Gastroesophageal sphincter (tissue), 4 donors: Measurements from ENCODE around the gene CYTIP. TPM values are rescaled to one million over a fixed set of nuclear protein-coding genes. Genes with fewer than 3 reads are reported as not detected.
A peak's percentile ranks its signal among the peaks of the same experiment; 100 is the strongest.

Experiments
- ATAC-seq: fragments of 150-250 bp; one replicate; pipeline ENCODE4 v1.9.1; 2016; ENCODE audit warnings: mild to moderate bottlenecking, moderate library complexity
- H3K27ac ChIP-seq, 4 donors: fragments of 200-600 bp; sonication (generic) in 3 of 4; 1 replicate in 3 of 4; 2 replicates in 1 of 4; pipeline ENCODE4 v1.5.1; 2016 to 2019
- H3K27me3 ChIP-seq: fragments of 200-600 bp; sonication (generic); one replicate; pipeline ENCODE4 v1.5.1; 2019
- H3K36me3 ChIP-seq, 2 donors: fragments of 200-600 bp; sonication (generic); one replicate each; pipeline ENCODE4 v1.5.1; 2019; ENCODE audit warnings: control low read depth in 1 of 2
- H3K4me1 ChIP-seq, 3 donors: fragments of 200-600 bp; sonication (generic); 1 replicate in 2 of 3; 2 replicates in 1 of 3; pipeline ENCODE4 v1.5.1; 2016 to 2019; ENCODE audit warnings: control low read depth in 2 of 3
- H3K4me3 ChIP-seq, 2 donors: fragments of 200-600 bp; sonication (generic); one replicate each; pipeline ENCODE4 v1.5.1; 2019; ENCODE audit warnings: mild to moderate bottlenecking in 1 of 2, moderate library complexity in 1 of 2
- H3K9me3 ChIP-seq, 3 donors: fragments of 200-600 bp; sonication (generic); one replicate each; pipeline ENCODE4 v1.5.1; 2017 to 2019; ENCODE audit warnings: control low read depth in 2 of 3
- CTCF ChIP-seq, 4 experiments: fragments of 200-600 bp in 2 of 4; fragments of 450-650 bp in 2 of 4; sonication (generic) in 1 of 4; IDR thresholded peaks; one replicate each; pipeline ENCODE4 v1.5.1; 2017 to 2019; ENCODE audit warnings: antibody characterized with exemption in 4 of 4, mild to moderate bottlenecking in 2 of 4, moderate library complexity in 2 of 4
- EP300 ChIP-seq: sonication (generic); formaldehyde crosslinking; IDR thresholded peaks from one replicate; pipeline ENCODE4 v1.6.1; 2017; ENCODE audit warnings: antibody characterized with exemption, mild to moderate bottlenecking
- POLR2A ChIP-seq, 2 donors: fragments of 450-650 bp; IDR thresholded peaks; one replicate each; pipeline ENCODE4 v1.6.1; 2017; ENCODE audit warnings: antibody characterized with exemption in 2 of 2, mild to moderate bottlenecking in 2 of 2, moderate library complexity in 1 of 2
- POLR2AphosphoS5 ChIP-seq: sonication (generic); formaldehyde crosslinking; IDR thresholded peaks from one replicate; pipeline ENCODE4 v1.6.1; 2017; ENCODE audit warnings: antibody characterized with exemption
- WGBS, 2 donors: methylation state at CpG; one replicate each; pipeline ENCODE4 v1.1.5; 2018; ENCODE audit warnings: low coverage in 1 of 2; 5-methylcytosine and 5-hydroxymethylcytosine counted together
- total RNA-seq, 4 donors: library from RNA; depleted of rRNA; stranded (reverse); fragments of >200 nt; gene quantifications; one replicate each; pipeline ENCODE4 v1.1.0, GENCODE V29; 2016

Gene CYTIP
- total RNA-seq, 4 donors from 2014 or later, result 1.6 to 10.6 (median 3.2) TPM

GRCh38 chr2:157424374-157424773 lies 19.5 kb downstream of the CYTIP start:
- TF ChIP-seq EP300, result no peak
- TF ChIP-seq CTCF (IDR thresholded peaks at IDR 0.05), result no peak
- TF ChIP-seq POLR2AphosphoS5, result no peak
- TF ChIP-seq POLR2A (IDR thresholded peaks at IDR 0.05), result no peak
- Histone ChIP-seq H3K4me3 (no peak overlapping the region), H3K36me3 (no peaks in the 10 kb centered on the region), H3K9me3 (peaks cover 0 to 19% (median 0%) of the 10 kb centered on the region in 3 donors), H3K4me1 (no peaks in the 10 kb centered on the region), H3K27me3 (no peaks in the 10 kb centered on the region), H3K27ac (no peak overlapping the region)
- WGBS, 2 donors, result 50 to 93% methylated on average over 1 of the region's 1 CpG
- ATAC-seq, result no peak

- Histone ChIP-seq H3K9me3 (peaks cover 0 to 19% (median 0%) of the 10 kb centered on the region in 3 donors), H3K27ac (no peak overlapping the region), H3K27me3 (no peaks in the 10 kb centered on the region), H3K4me3 (no peak overlapping the region), H3K36me3 (no peaks in the 10 kb centered on the region), H3K4me1 (no peaks in the 10 kb centered on the region)
- TF ChIP-seq POLR2AphosphoS5 (no peak), POLR2A (IDR thresholded peaks at IDR 0.05) (no peak), CTCF (IDR thresholded peaks at IDR 0.05) (no peak), EP300 (no peak)
- ATAC-seq, result no peak
- WGBS, 2 donors, result 78 to 100% methylated on average over 2 to 3 of the region's 3 CpGs
Observed at GRCh38 chr2:157421964-157422363, 21.9 kb downstream of the CYTIP start.

GRCh38 chr2:157421331-157421944 lies 22.5 kb downstream of the CYTIP start:
- Histone ChIP-seq H3K4me1 (no peaks in the 10 kb centered on the region), H3K27me3 (no peaks in the 10 kb centered on the region), H3K27ac (no peak overlapping the region), H3K36me3 (no peaks in the 10 kb centered on the region), H3K4me3 (no peak overlapping the region), H3K9me3 (peaks cover 0 to 15% (median 0%) of the 10 kb centered on the region in 3 donors)
- ATAC-seq, result no peak
- 53 to 71% methylated on average over 2 of the region's 2 CpGs for WGBS, 2 donors
- TF ChIP-seq CTCF (IDR thresholded peaks at IDR 0.05), result no peak
- TF ChIP-seq EP300, result no peak
- no peak for TF ChIP-seq POLR2A (IDR thresholded peaks at IDR 0.05)
- TF ChIP-seq POLR2AphosphoS5, result no peak

- H3K4me3 ChIP-seq, result no peak overlapping the region
- TF ChIP-seq CTCF (IDR thresholded peaks at IDR 0.05), result no peak
- no peak for TF ChIP-seq POLR2A (IDR thresholded peaks at IDR 0.05)
- TF ChIP-seq EP300, result no peak
- TF ChIP-seq POLR2AphosphoS5, result no peak
- no peaks in the 10 kb centered on the region for H3K36me3 ChIP-seq
- ATAC-seq, result peak; percentile 64
- no peaks in the 10 kb centered on the region for H3K4me1 ChIP-seq
- WGBS, 2 donors, result 67 to 71% methylated on average over 4 of the region's 4 CpGs
- no peak overlapping the region for H3K27ac ChIP-seq
- peaks cover 0 to 9% (median 0%) of the 10 kb centered on the region in 3 donors for H3K9me3 ChIP-seq
- H3K27me3 ChIP-seq, result no peaks in the 10 kb centered on the region
Observed at GRCh38 chr2:157420771-157421323, 23.0 kb downstream of the CYTIP start.

- TF ChIP-seq EP300 (no peak), CTCF (IDR thresholded peaks at IDR 0.05) (no peak), POLR2A (IDR thresholded peaks at IDR 0.05) (no peak), POLR2AphosphoS5 (no peak)
- peak overlapping the region in 1 of 4 donors; percentile 5 for H3K27ac ChIP-seq
Observed at GRCh38 chr2:157419031-157419575, 24.8 kb downstream of the CYTIP start.

More at GRCh38 chr2:157419031-157419575, 24.8 kb downstream of the CYTIP start:
- H3K27me3 ChIP-seq, result no peaks in the 10 kb centered on the region
- H3K9me3 ChIP-seq, result peaks cover 0 to 6% (median 0%) of the 10 kb centered on the region in 3 donors
- WGBS, 2 donors, result 73 to 84% methylated on average over 5 to 11 of the region's 12 CpGs
- H3K4me3 ChIP-seq, result no peak overlapping the region
- no peak for ATAC-seq
- H3K36me3 ChIP-seq, result no peaks in the 10 kb centered on the region
- no peaks in the 10 kb centered on the region for H3K4me1 ChIP-seq
